ENCODE measurements around the gene GALNT11. TPM values are rescaled to one million over a fixed set of nuclear protein-coding genes. Genes with fewer than 3 reads are reported as not detected.

GALNT11 gene
- total and polyA plus RNA-seq, 9 of the 15 experiments (the other 6 are each of a cell fraction or from before 2014, with no cell fraction given): 8.2 to 59.5 (median 36.5) TPM

GRCh38 chr7:152025077-152025936 lies at the start of gene GALNT11 (continued):
- TF ChIP-seq ZNF3 (CRISPR knock-in tag; IDR thresholded peaks at IDR 0.05): no peak
- TF ChIP-seq MECOM (CRISPR knock-in tag; IDR thresholded peaks at IDR 0.05): peak; percentile 68; the same call in 1 of the 2 replicates
- TF ChIP-seq SREBF2 (CRISPR knock-in tag; IDR thresholded peaks at IDR 0.05): no peak
- TF ChIP-seq CCNT2 (IDR thresholded peaks at IDR 0.05; ENCODE audit: borderline replicate concordance, extremely low read depth, insufficient read length, low read depth, low read length): peak; percentile 92
- no peak for TF ChIP-seq ZNF407 (IDR thresholded peaks at IDR 0.05; ENCODE audit: low read depth)
- TF ChIP-seq ZNF146 (CRISPR knock-in tag; IDR thresholded peaks at IDR 0.05; ENCODE audit: unreplicated experiment): no peak
- TF ChIP-seq ZNF75A (CRISPR knock-in tag; IDR thresholded peaks at IDR 0.05): no peak
- no peak for TF ChIP-seq BCLAF1 (IDR thresholded peaks at IDR 0.05; ENCODE audit: borderline replicate concordance in 1 of 2, control insufficient read depth in 1 of 2, low read depth in 2 of 2, low read length in 1 of 2)
- TF ChIP-seq U2AF1 (optimal IDR thresholded peaks at IDR 0.05; ENCODE audit: low read depth, low read length): no peak
- TF ChIP-seq HCFC1 (IDR thresholded peaks at IDR 0.05; ENCODE audit: low read depth, low read length): no peak; the same call in 1 of the 2 replicates
- TF ChIP-seq SNAPC5 (CRISPR knock-in tag; IDR thresholded peaks at IDR 0.05): no peak
- no peak for TF ChIP-seq FOXJ3 (CRISPR knock-in tag; IDR thresholded peaks at IDR 0.05)
- peak; percentile 79; the same call in 1 of the 2 replicates for TF ChIP-seq CREB3 (tag; conservative IDR thresholded peaks at IDR 0.05; ENCODE audit: low read depth)
